IMR-90 (cell line): Measurements from ENCODE around the gene PGR. TPM values are rescaled to one million over a fixed set of nuclear protein-coding genes. Genes with fewer than 3 reads are reported as not detected.

Experiments
- ATAC-seq: fragments of 200-7000 bp; cut with Tn5 transposase; 2 replicates; pipeline ENCODE4 v1.9.1; 2020; ENCODE audit warnings: low read depth, mild to moderate bottlenecking, moderate library complexity
- BruUV-seq: library from RNA; stranded (reverse); fragments of 400-500 nt; replicated peaks from 2 replicates; lab custom pipeline; 2021; lab: Mats Ljungman, UMichigan
- CTCF ChIA-PET: fragments of 300-600 bp; formaldehyde crosslinking; extraction: SDS; loops from one replicate; lab custom pipeline; 2021; ENCODE audit warnings: antibody characterized with exemption; lab: Yijun Ruan, JAX
- POLR2A ChIA-PET: fragments of 300-600 bp; sonication (Branson Sonifier 250); formaldehyde crosslinking; loops from one replicate; lab custom pipeline; 2022; ENCODE audit warnings: antibody characterized with exemption; ENCODE audit not compliant: unreplicated experiment; lab: Charles Lee
- DNase-seq: peaks from one replicate; pipeline ENCODE4 v3.0.0; 2013
- H2AFZ ChIP-seq: replicated peaks from 2 replicates; pipeline ENCODE3; 2013; ENCODE audit warnings: low read length, mild to moderate bottlenecking; ENCODE audit not compliant: poor library complexity
- H2AK5ac ChIP-seq: 2 replicates; pipeline ENCODE4 v1.6.1; 2013; ENCODE audit warnings: low read depth, low read length, inconsistent platforms
- H2AK9ac ChIP-seq: replicated peaks from 2 replicates; pipeline ENCODE3; 2013; ENCODE audit warnings: mild to moderate bottlenecking, low read depth, low read length, moderate library complexity; ENCODE audit not compliant: poor library complexity
- H2BK120ac ChIP-seq: 2 replicates; pipeline ENCODE4 v1.6.1; 2013; ENCODE audit warnings: low read depth, low read length, inconsistent platforms
- H2BK15ac ChIP-seq: 3 replicates; pipeline ENCODE4 v1.6.1; 2013; ENCODE audit warnings: low read depth, low read length, inconsistent platforms
- H2BK20ac ChIP-seq: 2 replicates; pipeline ENCODE4 v1.6.1; 2013; ENCODE audit warnings: low read depth, mild to moderate bottlenecking, inconsistent platforms, low read length, moderate library complexity
- H2BK5ac ChIP-seq: 2 replicates; pipeline ENCODE4 v1.6.1; 2013; ENCODE audit warnings: mild to moderate bottlenecking, low read depth, low read length, inconsistent platforms; ENCODE audit not compliant: poor library complexity, severe bottlenecking
- H3K14ac ChIP-seq: replicated peaks from 2 replicates; pipeline ENCODE4 v1.6.1; 2013; ENCODE audit warnings: low read depth, low read length, inconsistent platforms
- H3K18ac ChIP-seq: 2 replicates; pipeline ENCODE4 v1.6.1; 2013; ENCODE audit warnings: low read depth, low read length, control low read depth
- H3K23ac ChIP-seq: 2 replicates; pipeline ENCODE4 v1.6.1; 2013; ENCODE audit warnings: low read depth, low read length, inconsistent platforms
- H3K27ac ChIP-seq: 2 replicates; pipeline ENCODE4 v1.5.1; 2013; ENCODE audit warnings: mild to moderate bottlenecking, control low read depth, low read length; ENCODE audit not compliant: insufficient read depth
- H3K27me3 ChIP-seq: 2 replicates; pipeline ENCODE4 v1.6.1; 2013; ENCODE audit warnings: low read length; ENCODE audit not compliant: control insufficient read depth, insufficient read depth
- H3K36me3 ChIP-seq: 2 replicates; pipeline ENCODE4 v1.6.1; 2013; ENCODE audit warnings: low read length, mixed read lengths; ENCODE audit not compliant: control insufficient read depth, insufficient read depth
- H3K4ac ChIP-seq: 2 replicates; pipeline ENCODE4 v1.6.1; 2013; ENCODE audit warnings: low read depth, low read length, inconsistent platforms
- H3K4me1 ChIP-seq: 2 replicates; pipeline ENCODE4 v1.6.1; 2013; ENCODE audit warnings: low read length, mixed read lengths; ENCODE audit not compliant: control insufficient read depth, insufficient read depth
- H3K4me2 ChIP-seq: 2 replicates; pipeline ENCODE4 v1.6.1; 2013; ENCODE audit warnings: low read depth, mild to moderate bottlenecking, control low read depth, low read length, moderate library complexity
- H3K4me3 ChIP-seq: 2 replicates; pipeline ENCODE4 v1.5.1; 2013; ENCODE audit warnings: low read depth, mild to moderate bottlenecking, control low read depth, low read length, moderate library complexity; ENCODE audit not compliant: insufficient read depth
- H3K56ac ChIP-seq: 2 replicates; pipeline ENCODE4 v1.6.1; 2013; ENCODE audit warnings: low read length, inconsistent platforms; ENCODE audit not compliant: insufficient read depth; ENCODE audit errors: extremely low read depth
- H3K79me1 ChIP-seq, 2 experiments: 2 replicates each; pipeline ENCODE4 v1.6.1; 2013; ENCODE audit warnings: low read length in 2 of 2, inconsistent platforms in 1 of 2, low read depth in 1 of 2
- H3K9ac ChIP-seq: 2 replicates; pipeline ENCODE4 v1.6.1; 2013; ENCODE audit warnings: low read depth, low read length, control low read depth
- H3K9me1 ChIP-seq: 2 replicates; pipeline ENCODE4 v1.6.1; 2013; ENCODE audit warnings: low read length, inconsistent platforms; ENCODE audit not compliant: insufficient read depth
- H3K9me3 ChIP-seq: 2 replicates; pipeline ENCODE4 v1.6.1; 2013; ENCODE audit warnings: low read length; ENCODE audit not compliant: control insufficient read depth, insufficient read depth
- H4K20me1 ChIP-seq: 2 replicates; pipeline ENCODE4 v1.6.1; 2013; ENCODE audit warnings: low read length, inconsistent platforms; ENCODE audit not compliant: insufficient read depth
- H4K5ac ChIP-seq: 2 replicates; pipeline ENCODE4 v1.6.1; 2013; ENCODE audit warnings: mild to moderate bottlenecking, low read depth, low read length, control low read depth
- H4K8ac ChIP-seq, 2 experiments: 2 replicates each; pipeline ENCODE4 v1.6.1; 2013; ENCODE audit warnings: low read depth in 2 of 2, low read length in 2 of 2, control low read depth in 1 of 2, inconsistent platforms in 1 of 2
- H4K91ac ChIP-seq: 2 replicates; pipeline ENCODE4 v1.6.1; 2013; ENCODE audit warnings: low read depth, low read length, inconsistent platforms; ENCODE audit not compliant: insufficient read depth
- BHLHE40 ChIP-seq: fragments of 150-350 bp; IDR thresholded peaks from 2 replicates; pipeline ENCODE4 v1.6.1; 2016; ENCODE audit warnings: mild to moderate bottlenecking, low read depth, low read length
- CEBPB ChIP-seq: IDR thresholded peaks from 2 replicates; pipeline ENCODE4 v1.6.1; 2012; ENCODE audit warnings: low read depth, low read length, improper control_type of control experiment
- CHD1 ChIP-seq: IDR thresholded peaks from 2 replicates; pipeline ENCODE4 v1.6.1; 2012; ENCODE audit warnings: low read depth, low read length, improper control_type of control experiment
- ELK1 ChIP-seq: fragments of 150-350 bp; IDR thresholded peaks from 2 replicates; pipeline ENCODE4 v1.6.1; 2016; ENCODE audit warnings: low read depth, mild to moderate bottlenecking, low read length, moderate library complexity, borderline replicate concordance
- FOS ChIP-seq: fragments of 150-350 bp; IDR thresholded peaks from 2 replicates; pipeline ENCODE4 v1.6.1; 2016; ENCODE audit warnings: low read depth, low read length
- MAFK ChIP-seq: IDR thresholded peaks from 2 replicates; pipeline ENCODE4 v1.6.1; 2012; ENCODE audit warnings: low read depth, low read length, improper control_type of control experiment
- MAZ ChIP-seq: IDR thresholded peaks from 2 replicates; pipeline ENCODE4 v1.6.1; 2012; ENCODE audit warnings: low read depth, mild to moderate bottlenecking, low read length, improper control_type of control experiment, moderate library complexity, borderline replicate concordance
- MXI1 ChIP-seq: IDR thresholded peaks from 2 replicates; pipeline ENCODE4 v1.6.1; 2012; ENCODE audit warnings: low read depth, mild to moderate bottlenecking, low read length, moderate library complexity, borderline replicate concordance
- NFE2L2 ChIP-seq: fragments of 150-350 bp; IDR thresholded peaks from 2 replicates; pipeline ENCODE4 v1.6.1; 2016; ENCODE audit warnings: low read depth, mild to moderate bottlenecking, low read length
- POLR2A ChIP-seq: IDR thresholded peaks from 2 replicates; pipeline ENCODE4 v1.6.1; 2012; ENCODE audit warnings: mild to moderate bottlenecking, low read depth, low read length
- RAD21 ChIP-seq: IDR thresholded peaks from 2 replicates; pipeline ENCODE4 v1.6.1; 2012; ENCODE audit warnings: low read length, improper control_type of control experiment
- RCOR1 ChIP-seq: IDR thresholded peaks from 2 replicates; pipeline ENCODE4 v1.6.1; 2012; ENCODE audit warnings: mild to moderate bottlenecking, low read length, improper control_type of control experiment; ENCODE audit not compliant: insufficient replicate concordance
- RFX5 ChIP-seq: IDR thresholded peaks from 2 replicates; pipeline ENCODE4 v1.8.0; 2012; ENCODE audit warnings: low read depth, mild to moderate bottlenecking, low read length, moderate library complexity
- SMC3 ChIP-seq: fragments of 150-350 bp; IDR thresholded peaks from 2 replicates; pipeline ENCODE4 v1.6.1; 2016; ENCODE audit warnings: low read depth, mild to moderate bottlenecking, antibody characterized with exemption, low read length, moderate library complexity
- USF2 ChIP-seq: fragments of 150-350 bp; IDR thresholded peaks from 2 replicates; pipeline ENCODE4 v1.6.1; 2017; ENCODE audit warnings: mild to moderate bottlenecking, antibody characterized with exemption, low read length, low read depth
- WGBS, 2 experiments: methylation state at CpG; one replicate each; pipeline versions ENCODE4 v1.1.5 to v1.1.7; 2013; ENCODE audit warnings: missing lambda C conversion rate in 2 of 2; ENCODE audit not compliant: insufficient read length in 1 of 2; ENCODE audit errors: extremely low coverage in 2 of 2; 5-methylcytosine and 5-hydroxymethylcytosine counted together
- dilution Hi-C: fragments of 300-500 bp; cut with HindIII; formaldehyde crosslinking; loops from one replicate; pipeline ENCODE4 v1.14.3; 2018; ENCODE audit warnings: low sequenced_read_pairs; ENCODE audit not compliant: unreplicated experiment
- in situ Hi-C: fragments of 300-500 bp; cut with MboI; formaldehyde crosslinking; loops from 3 replicates; pipeline ENCODE4 v1.14.3; 2019; ENCODE audit warnings: low sequenced_read_pairs, inconsistent platforms, mixed read lengths
- intact Hi-C: fragments of 100-400 bp; cut with micrococcal nuclease; formaldehyde crosslinking; loops from 2 replicates; pipeline ENCODE4 v1.10.0; 2022
- polyA plus RNA-seq, 3 experiments: library from polyadenylated mRNA; depleted of rRNA; stranded (reverse); fragments of >200 nt; gene quantifications; 2 replicates each; pipeline ENCODE4 v1.2.3, GENCODE V29; 2012; ENCODE audit warnings: low replicate concordance in 1 of 3
- total RNA-seq: library from RNA; depleted of rRNA; stranded (reverse); fragments of >200 nt; gene quantifications from 2 replicates; pipeline ENCODE4 v1.2.3, GENCODE V29; 2012
- TF ChIP-seq, protein P1 (sequence below): conservative IDR thresholded peaks from 2 replicates; pipeline ENCODE4 v1.5.1; 2012; ENCODE audit warnings: mild to moderate bottlenecking, low read depth, low read length, improper control_type of control experiment

Gene PGR
- total and polyA plus RNA-seq, 2 of the 4 experiments (the other 2 are of a cell fraction), result under 0.01 TPM; not detected in 1

DNA sequence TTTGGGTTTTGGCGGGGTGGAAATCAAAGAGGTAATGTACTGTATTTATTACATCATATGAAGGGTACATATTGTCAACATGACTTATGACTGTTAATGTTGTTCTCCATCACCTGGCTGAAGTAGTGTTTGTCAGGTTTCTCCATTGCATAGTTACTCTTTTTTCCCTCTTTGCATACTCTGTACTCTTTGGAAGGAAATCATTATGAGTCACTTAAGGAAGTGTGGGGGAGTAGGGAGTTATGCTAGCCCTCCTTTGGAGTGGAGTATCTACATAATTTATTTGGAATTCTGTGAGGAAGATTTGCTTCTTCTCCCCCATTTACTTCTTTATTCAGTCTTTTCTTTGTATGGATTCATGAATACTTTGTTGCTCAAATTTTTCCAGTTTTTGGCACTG lies 3.6 kb upstream of the PGR start:
- no peak overlapping the region for H4K91ac ChIP-seq
- H3K79me1 ChIP-seq, result no peaks in the 10 kb centered on the region
- H3K27me3 ChIP-seq, result peaks cover 21% of the 10 kb centered on the region
- ChIA-PET CTCF (no interaction called here), POLR2A (no interaction called here)
- no peak overlapping the region for H2AK9ac ChIP-seq
- no peak overlapping the region for H4K5ac ChIP-seq
- H3K4me3 ChIP-seq, result no peak overlapping the region
- in situ Hi-C loops, result no loop called here
- dilution Hi-C loops, result no loop called here
- H3K36me3 ChIP-seq, result no peaks in the 10 kb centered on the region
- no CpG with 5 or more reads among the region's 1 CpG for WGBS, 2 experiments
- H2AK5ac ChIP-seq, result no peak overlapping the region
- no peak for TF ChIP-seq CEBPB
- TF ChIP-seq FOS, result no peak
- TF ChIP-seq MAFK, result no peak
- no peak for TF ChIP-seq USF2
- TF ChIP-seq SMC3, result no peak
- TF ChIP-seq MAZ, result no peak
- no peak for TF ChIP-seq CHD1
- no peak for TF ChIP-seq POLR2A
- no peak for TF ChIP-seq BHLHE40
- no peak for TF ChIP-seq NFE2L2
- no peak for TF ChIP-seq RCOR1
- no peak for TF ChIP-seq RFX5
- no peak for TF ChIP-seq MXI1
- no peak for TF ChIP-seq ELK1
- TF ChIP-seq, protein P1, sequence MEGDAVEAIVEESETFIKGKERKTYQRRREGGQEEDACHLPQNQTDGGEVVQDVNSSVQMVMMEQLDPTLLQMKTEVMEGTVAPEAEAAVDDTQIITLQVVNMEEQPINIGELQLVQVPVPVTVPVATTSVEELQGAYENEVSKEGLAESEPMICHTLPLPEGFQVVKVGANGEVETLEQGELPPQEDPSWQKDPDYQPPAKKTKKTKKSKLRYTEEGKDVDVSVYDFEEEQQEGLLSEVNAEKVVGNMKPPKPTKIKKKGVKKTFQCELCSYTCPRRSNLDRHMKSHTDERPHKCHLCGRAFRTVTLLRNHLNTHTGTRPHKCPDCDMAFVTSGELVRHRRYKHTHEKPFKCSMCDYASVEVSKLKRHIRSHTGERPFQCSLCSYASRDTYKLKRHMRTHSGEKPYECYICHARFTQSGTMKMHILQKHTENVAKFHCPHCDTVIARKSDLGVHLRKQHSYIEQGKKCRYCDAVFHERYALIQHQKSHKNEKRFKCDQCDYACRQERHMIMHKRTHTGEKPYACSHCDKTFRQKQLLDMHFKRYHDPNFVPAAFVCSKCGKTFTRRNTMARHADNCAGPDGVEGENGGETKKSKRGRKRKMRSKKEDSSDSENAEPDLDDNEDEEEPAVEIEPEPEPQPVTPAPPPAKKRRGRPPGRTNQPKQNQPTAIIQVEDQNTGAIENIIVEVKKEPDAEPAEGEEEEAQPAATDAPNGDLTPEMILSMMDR, result no peak
- no peak for TF ChIP-seq RAD21
- no peak overlapping the region for H3K9ac ChIP-seq
- no peak overlapping the region for H2BK20ac ChIP-seq
- no peaks in the 10 kb centered on the region for H3K4me1 ChIP-seq
- no TSS peak for BruUV-seq
- intact Hi-C loops, result no loop called here
- no peak overlapping the region for H3K14ac ChIP-seq
- H3K9me1 ChIP-seq, result no peaks in the 10 kb centered on the region
- no peak overlapping the region for H3K23ac ChIP-seq
- no peak overlapping the region for H3K4ac ChIP-seq
- H3K4me2 ChIP-seq, result no peak overlapping the region
- DNase-seq, result no peak
- no peak overlapping the region for H2AFZ ChIP-seq
- H3K18ac ChIP-seq, result no peak overlapping the region
- no peak overlapping the region for H2BK120ac ChIP-seq
- no peak overlapping the region for H3K56ac ChIP-seq
- ATAC-seq, result no peak
- H2BK15ac ChIP-seq, result no peak overlapping the region
- H4K20me1 ChIP-seq, result no peaks in the 10 kb centered on the region
- no peak overlapping the region for H4K8ac ChIP-seq
- peaks cover 3% of the 10 kb centered on the region; the same call in 1 of the 2 replicates for H3K9me3 ChIP-seq
- H2BK5ac ChIP-seq, result no peak overlapping the region
- no peak overlapping the region for H3K27ac ChIP-seq
